ENCODE results near the gene SDCCAG8. TPM values are rescaled to one million over a fixed set of nuclear protein-coding genes. Genes with fewer than 3 reads are reported as not detected.

SDCCAG8 gene
- total and polyA plus RNA-seq, 2 of the 8 experiments (the other 6 are each of a cell fraction or from before 2014, with no cell fraction given) = 15.6 to 21.0 TPM

GRCh38 chr1:243234978-243235647, 20.7 kb upstream of the SDCCAG8 start (continued):
- TF ChIP-seq YY1 (IDR thresholded peaks at IDR 0.05; ENCODE audit: low read depth, low read length) (no peak), BRCA1 (IDR thresholded peaks at IDR 0.05; ENCODE audit: low read depth, low read length) (no peak), CEBPB (IDR thresholded peaks at IDR 0.05; ENCODE audit: low read depth, low read length) (no peak)

All from H1 (cell line).